ENCODE measurements around the gene SNX9. TPM values are rescaled to one million over a fixed set of nuclear protein-coding genes. Genes with fewer than 3 reads are reported as not detected.

Gene SNX9
- total and polyA plus RNA-seq, 10 of the 15 experiments (the other 5 are each of a cell fraction or from before 2014, with no cell fraction given) = 0.03 to 2.0 (median 0.37) TPM

GRCh38 chr6:157981395-157982101 lies 158.5 kb downstream of the SNX9 start, which contains the start of gene SYNJ2 (continued):
- TF ChIP-seq CTCF (IDR thresholded peaks at IDR 0.05 in 2 of 3, conservative IDR thresholded peaks at IDR 0.05 in 1 of 3; ENCODE audit: control insufficient read depth in 2 of 3, extremely low read depth in 1 of 3, insufficient read depth in 1 of 3, low read depth in 3 of 3, low read length in 3 of 3) = peak in 2 of 3 experiments; percentile 35 to 53
- TF ChIP-seq ZNF217 (IDR thresholded peaks at IDR 0.05) = peak; percentile 24; the same call in 1 of the 2 replicates
- TF ChIP-seq, protein P1, sequence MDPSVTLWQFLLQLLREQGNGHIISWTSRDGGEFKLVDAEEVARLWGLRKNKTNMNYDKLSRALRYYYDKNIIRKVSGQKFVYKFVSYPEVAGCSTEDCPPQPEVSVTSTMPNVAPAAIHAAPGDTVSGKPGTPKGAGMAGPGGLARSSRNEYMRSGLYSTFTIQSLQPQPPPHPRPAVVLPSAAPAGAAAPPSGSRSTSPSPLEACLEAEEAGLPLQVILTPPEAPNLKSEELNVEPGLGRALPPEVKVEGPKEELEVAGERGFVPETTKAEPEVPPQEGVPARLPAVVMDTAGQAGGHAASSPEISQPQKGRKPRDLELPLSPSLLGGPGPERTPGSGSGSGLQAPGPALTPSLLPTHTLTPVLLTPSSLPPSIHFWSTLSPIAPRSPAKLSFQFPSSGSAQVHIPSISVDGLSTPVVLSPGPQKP (IDR thresholded peaks at IDR 0.05; ENCODE audit: low read depth, low read length) = peak; percentile 74
- no peak for TF ChIP-seq YY1 (IDR thresholded peaks at IDR 0.05; ENCODE audit: low read depth, low read length)
- no peak for TF ChIP-seq SUPT20H (IDR thresholded peaks at IDR 0.05; ENCODE audit: borderline replicate concordance, control insufficient read depth, low read depth, low read length)
- no peak for TF ChIP-seq EGR1 (IDR thresholded peaks at IDR 0.05; ENCODE audit: borderline replicate concordance in 1 of 2, low read depth in 2 of 2, low read length in 2 of 2)
- TF ChIP-seq NKRF (conservative IDR thresholded peaks at IDR 0.05) = no peak
- 0 out of 2 replicates have a peak, but pooled peaks have one; percentile 25 for TF ChIP-seq NR2F1 (conservative IDR thresholded peaks at IDR 0.05)
